ENCODE data around the gene ZNF444.
"Not testable (repeated sequence)": the region's sequence is repeated elsewhere in the genome, so short reads cannot be mapped to it uniquely, and the experiment has no call there.

The ZNF444 gene

DNA sequence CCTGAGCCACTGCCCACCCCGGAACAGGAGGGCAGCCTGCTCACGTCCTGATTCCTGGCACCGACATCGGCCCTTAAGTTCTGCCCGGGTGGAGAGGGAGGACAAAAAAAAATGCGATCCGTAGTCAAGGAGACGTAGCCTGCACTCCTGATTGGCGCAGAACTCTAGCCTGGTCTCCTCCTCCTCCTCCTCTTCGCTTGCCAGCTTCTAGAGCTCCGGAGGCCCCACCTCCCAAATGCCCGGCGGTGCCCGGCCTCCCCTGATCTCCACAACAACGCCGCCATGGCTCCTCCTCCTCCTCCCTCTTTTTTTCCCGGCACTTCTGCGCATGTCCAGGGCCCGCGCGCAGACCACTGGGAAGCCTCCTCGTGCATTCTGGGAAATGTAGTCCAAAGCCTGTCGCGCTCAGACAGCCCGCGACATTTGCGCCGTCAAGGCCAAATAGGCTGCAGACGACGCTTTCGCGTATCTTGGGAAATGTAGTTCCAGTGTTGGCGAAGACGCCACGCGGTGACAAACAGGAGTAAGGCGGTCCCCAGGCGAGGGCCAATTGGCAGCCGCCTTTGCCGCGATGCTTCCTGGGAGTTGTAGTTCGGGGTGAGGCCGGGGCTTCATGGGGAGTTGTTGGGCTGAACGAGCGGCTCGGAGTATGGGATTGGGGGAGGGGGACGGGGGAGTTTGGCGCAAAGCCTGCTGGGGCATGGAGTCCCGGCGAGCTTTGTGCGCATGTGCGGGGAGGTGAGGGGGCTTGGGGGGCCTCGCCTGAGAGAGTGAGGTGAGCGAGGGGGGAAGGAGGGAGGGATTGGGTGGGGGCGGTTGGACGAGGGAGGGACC is at the start of gene ZNF444:
ZNF444 (plus strand) TSS at position 705 of the 834 bp plus-strand sequence. CDS start 5,625 bp downstream, outside the sequence.
- DNase-seq: peak; percentile 92

DNA sequence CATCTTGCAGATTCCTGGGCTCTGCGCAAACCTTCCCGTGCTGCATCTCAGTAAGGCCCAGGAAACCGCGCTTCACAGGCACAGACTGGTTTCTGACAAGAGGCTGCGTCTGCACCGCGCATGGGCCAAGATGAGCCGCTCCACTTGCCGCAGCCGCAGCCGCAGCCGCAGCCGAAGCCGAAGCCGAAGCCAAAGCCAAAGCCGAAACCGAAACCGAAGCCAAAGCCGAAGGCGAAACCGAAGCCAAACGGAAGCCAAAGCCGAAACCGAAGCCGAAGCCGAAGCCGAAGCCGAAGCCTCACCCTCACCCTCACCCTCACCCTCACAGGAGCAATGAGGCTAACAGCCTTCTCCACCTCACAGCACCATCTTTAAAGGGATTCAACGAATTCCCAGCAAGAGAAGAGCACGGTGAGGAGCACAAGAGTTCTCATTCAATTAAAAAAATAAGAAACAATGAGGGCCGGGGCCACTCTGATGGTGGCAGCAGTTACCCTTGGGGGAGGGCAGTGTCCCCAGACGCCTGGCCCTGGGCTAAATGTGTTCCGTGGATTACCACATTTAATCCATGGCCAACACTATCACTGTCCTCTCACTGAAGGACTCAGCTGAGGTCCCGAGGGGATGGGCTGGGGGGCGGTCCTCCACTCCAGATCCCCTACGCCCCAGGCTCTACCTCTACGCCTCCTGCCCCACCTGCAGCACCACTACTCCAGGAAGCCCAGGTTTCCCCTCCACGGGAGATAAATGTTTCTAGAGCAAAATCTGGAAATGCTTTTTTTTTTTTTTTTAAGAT is 49.1 kb upstream of the ZNF444 start:
- no peak for DNase-seq

DNA sequence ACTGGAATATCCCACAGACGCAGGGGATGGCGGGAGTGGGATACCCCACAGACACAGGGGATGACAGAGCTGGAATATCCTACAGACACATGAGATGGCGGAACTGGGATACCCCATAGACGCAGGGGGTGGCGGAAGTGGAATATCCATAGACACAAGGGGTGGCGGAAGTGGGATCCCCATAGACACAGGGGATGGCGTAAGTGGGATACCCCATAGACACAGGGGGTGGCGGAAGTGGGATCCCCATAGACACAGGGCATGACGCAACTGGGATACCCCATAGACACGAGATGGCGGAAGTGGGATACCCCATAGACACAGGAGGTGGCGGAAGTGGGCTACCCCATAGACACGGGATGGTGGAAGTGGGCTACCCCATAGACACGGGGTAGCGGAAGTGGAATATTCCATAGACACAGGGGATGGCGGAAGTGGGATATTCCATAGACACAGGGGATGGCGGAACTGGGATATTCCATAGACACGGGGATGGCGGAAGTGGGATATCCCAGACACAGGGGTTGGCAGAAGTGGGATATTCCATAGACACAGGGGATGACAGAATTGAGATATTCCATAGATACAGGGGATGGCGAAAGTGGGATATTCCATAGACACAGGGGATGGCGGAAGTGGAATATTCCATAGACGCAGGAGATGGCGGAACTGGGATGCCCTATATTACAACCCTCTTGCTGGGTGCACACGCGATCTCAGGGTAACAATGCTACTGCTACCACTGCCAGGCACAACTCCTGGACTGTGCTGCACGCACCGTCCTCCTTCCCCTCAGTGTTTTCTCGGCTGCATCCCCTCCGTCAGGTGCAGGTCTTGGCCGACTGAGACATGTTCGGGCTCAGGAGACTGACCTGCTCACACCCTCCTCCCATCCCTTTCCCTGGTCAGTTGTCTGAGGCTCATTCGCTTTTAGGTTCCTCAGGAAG is 48.1 kb upstream of the ZNF444 start:
- DNase-seq: no peak

DNA sequence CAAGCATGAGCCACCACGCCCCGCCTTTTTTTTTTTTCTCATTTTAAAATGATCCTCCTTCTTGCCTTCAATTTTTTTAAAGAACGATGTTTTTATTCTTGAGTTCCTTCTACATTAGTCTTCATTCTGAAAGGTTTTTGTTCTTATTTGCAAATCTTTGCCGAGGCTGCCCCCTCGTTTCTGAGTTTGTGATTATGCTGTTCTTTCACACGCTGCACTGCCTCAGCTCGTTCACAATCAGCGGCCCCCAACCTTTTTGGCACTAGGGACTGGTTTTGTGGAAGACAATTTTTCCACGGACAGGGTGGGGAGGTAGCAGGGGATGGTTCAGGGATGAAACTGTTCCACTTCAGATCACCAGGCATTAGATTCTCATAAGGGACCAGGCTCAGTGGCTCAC is 46.6 kb upstream of the ZNF444 start:
- no peak for DNase-seq

DNA sequence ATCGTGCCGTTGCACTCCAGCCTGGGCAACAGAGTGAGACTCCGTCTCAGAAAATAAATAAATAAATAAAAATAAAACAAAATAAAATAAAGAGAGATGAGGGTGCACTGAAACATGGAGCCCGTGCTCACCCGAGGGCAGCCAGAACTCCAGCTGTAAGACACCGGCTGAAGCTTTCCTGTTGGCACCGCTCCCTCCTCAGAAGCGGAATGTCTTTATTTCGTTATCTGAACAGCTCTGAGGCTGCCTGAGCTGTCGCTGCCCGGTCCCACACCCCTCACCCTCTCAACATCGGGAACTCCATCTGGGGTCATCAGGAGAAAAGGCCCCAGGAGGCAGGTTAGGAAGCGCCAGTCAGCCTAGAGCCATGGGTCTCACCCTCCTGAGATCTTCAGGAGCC is 44.4 kb upstream of the ZNF444 start:
- no peak for DNase-seq

DNA sequence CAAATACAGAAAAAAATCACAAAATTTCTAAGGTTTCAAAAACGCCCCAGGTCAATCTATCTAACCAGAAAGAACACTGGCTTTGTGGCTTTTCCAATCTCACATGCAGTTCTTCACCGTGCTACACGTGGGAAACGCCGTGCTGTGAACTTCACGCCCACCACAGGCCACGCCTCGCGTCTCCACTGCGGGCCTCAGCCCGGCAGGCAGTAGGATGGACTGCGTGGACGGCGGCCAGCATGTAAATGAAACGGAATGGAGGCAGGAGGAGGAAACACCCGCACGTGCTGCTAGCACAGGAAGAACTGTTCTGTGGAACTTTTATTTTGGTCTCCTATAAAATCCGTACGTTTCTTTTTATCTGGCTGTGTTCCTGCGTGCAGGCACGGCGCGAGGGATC is 43.8 kb upstream of the ZNF444 start:
- no peak for DNase-seq

DNA sequence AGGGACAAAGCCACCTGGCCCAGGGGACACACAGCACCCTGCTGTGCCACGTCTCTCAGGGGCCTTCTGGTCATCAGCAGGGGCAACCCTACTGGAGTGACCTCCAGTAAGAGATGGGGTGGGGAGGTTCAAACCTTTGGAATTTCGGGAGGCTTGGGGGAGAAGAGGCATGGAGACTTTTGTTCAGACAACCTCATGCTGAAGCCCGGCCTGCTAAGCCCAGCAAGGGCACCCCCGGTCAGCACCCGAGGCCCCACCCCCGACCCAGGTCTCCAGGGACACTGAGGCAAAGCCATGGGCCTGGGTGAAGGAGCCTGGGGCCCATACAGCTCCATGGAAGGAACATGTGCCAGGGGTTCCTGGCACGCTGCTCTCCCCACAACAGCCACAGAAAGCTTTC is 43.3 kb upstream of the ZNF444 start:
- DNase-seq: no peak

DNA sequence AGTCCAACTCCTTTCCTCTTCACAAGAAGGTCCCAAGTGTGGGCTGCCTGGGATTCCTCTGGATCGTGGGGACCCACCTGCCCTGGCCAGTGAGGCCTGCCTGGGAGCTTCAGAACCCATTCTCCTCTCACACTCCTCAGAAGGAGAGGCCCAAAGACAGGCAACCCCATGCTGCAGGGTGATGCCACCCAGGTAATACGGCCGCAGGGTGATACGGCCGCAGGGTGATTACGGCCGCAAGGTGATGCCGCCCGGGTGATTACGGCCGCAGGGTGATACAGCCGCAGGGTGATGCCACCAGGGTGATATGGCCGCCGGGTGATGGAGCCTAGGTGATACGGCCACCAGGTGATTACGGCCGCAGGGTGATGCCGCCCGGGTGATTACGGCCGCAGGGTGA is 42.9 kb upstream of the ZNF444 start:
- DNase-seq: not testable (repeated sequence)

DNA sequence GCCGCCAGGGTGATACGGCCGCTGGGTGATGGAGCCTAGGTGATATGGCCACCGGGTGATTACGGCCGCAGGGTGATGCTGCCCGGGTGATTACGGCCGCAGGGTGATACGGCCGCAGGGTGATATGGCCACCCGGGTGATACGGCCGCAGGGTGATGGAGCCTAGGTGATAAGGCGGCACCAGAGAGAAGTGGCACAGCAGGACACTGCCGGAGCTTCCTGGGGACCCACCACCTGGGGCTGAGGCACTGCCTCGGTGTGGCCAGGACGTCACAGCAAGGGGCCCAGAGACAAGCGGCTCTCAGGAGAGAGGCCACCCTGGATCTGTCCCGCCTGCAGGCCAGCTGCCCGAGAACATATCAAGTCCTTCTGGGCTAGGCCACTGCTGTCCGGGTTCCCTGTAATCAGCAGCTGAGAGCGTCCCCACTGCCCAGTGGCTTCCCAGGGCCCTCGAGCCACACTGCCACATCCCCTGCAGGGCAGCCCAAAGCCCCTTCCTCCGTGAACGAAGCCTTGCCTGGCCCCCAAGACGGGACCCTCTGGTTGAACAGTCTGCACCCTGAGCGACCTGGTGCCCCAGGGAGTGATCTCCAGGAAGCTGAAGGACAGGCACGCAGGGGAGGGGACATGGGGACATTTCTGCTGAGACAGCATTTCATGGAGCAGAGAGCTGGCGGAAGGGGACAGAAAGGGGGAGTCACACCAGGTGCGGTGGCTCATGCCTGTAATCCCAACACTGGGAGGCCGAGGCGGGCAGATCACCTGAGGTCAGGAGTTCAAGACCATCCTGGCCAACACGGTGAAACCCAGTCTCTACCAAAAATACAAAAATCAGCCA is 42.1 kb upstream of the ZNF444 start:
- no peak for DNase-seq

DNA sequence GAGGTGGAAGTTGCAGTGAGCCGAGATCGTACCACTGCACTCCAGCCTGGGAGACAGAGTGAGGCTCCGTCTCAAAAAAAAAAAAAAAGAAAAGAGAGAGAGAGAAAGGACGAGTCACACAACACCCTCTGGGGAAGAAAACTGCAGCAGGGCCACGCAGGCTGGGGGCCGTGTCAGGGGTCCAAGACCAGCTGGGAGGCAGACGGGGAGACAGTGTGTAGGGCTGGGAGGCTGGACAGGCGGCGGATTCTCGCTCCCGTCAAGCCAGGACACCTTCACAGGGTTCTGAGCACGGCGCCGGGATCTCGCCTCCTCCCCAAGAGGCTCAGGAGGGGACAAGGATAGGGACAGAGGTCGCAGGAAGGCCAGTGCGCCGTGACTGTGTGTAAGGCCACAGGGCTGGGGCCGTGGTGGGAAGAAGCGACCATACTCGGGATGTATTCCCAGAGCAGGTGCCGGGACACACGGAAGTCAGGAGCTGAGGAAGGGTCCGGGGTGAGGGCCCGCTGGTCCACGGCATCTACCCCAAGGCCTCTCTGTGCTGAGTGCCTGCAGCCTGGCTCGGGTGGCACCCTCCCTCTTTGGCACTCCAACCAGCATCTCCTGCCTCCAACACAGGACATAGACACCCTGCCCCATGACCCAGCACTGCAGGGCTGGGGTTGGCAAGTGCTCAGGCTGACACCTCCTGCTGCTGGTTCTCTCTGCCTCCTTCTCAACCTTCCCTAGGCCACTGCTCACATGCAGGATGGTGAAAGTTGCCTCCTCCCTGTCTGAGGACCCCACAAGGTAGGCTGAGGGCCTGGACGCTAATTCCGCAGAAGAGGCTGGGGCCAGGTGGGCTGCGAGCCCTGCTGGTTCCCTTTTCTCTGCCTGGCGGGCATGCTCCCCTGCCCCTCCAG is 41.2 kb upstream of the ZNF444 start:
- DNase-seq: no peak

DNA sequence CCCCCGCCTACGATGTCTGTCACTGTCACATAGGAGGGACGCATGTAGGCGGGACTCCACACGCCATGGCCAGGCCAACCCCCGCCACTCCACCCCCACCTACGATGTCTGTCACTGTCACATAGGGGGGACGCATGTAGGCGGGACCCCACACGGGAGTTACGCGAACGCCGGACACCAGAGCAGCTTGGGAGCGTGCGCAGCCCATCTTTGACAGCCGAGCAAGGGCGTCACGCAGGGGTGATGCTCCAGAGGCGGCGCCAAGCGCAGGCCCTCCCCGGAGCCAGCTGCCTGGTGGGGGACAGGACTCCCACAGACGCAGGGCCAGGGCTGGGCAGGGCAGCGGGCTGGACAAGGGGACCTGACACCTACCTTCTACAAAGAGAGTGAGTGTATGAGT is 40.0 kb upstream of the ZNF444 start:
- no peak for DNase-seq

DNA sequence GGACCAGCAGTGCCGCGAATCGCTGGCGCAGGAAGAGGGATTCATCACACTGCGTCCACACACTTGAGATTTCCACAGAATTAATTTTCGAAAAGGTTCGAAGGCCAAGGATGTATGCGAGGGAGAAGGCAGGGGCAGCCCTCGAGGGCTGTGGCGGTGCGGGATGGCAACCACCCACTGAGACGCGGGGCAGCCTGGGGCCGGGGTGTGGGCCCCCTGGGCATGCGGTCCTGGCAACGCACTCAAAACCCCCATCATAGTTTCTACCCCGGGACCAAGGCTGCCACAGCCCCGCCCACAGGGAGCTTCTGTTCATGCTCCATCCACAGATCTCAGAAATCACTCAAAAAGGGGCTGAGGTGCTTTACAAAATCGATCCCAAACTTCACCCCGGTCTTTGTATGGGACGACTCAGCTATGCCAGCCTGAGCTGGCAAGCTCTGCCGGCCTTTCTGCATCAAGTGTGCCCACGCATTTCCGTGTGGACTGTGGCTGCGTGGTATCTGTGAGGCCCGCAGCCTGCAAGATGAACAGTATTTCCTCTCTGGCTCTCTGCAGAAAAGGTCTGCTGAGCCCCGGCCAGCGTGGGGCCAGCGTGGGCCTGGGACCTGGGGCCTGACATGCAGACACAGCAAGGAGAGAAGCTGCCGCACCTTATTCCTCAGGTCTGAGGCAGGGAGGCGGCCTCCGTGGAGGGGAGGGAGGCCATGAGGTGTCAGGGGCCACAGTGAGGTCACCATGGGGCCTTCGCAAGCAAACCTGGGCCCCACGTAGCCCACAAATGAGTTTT is 39.1 kb upstream of the ZNF444 start:
- no peak for DNase-seq

DNA sequence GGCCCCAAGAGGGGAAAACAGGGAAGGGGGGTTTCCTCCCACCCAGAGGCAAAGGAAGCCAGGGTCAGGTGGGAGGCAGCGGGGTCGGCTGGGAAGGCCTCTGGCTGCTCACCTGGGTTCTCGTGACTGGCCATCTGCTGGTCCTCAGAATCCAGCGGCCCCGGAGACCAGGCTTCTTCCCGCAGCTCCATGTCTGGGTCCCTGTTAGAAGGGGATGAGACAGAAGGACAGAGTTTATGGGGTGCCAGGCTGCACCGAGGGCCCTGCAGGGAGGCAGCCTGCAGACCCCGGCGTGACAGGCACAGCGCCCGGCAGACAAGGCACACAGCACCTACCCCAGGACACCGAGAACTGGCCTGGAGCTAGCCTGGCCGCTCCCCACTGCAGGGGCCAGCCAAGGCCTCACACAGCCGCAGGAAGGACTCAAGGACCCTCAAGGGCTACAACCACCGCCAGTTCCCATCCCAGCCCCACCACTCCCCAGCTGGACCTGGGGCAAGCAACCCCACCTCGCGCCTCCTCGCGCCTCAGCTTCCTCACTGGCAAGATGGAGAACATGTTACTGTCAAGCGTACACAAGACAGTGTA is 38.0 kb upstream of the ZNF444 start:
- DNase-seq: no peak

DNA sequence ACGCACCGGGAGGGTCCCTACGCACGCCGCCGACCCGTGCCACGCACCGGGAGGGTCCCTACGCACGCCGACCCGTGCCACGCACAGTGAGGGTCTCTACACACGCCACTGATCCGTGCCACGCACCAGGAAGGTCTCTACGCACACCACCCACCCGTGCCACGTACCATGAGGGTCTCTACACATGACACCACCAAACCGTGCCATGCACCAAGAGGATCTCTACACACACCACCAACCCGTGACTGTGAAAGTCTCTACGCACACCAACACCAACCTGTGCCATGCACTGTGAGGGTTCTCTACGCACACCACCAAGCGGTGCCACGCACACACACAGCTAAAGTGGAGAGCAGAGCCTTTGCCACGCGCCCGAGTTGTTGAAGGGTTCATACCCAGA is 36.7 kb upstream of the ZNF444 start:
- no peak for DNase-seq

DNA sequence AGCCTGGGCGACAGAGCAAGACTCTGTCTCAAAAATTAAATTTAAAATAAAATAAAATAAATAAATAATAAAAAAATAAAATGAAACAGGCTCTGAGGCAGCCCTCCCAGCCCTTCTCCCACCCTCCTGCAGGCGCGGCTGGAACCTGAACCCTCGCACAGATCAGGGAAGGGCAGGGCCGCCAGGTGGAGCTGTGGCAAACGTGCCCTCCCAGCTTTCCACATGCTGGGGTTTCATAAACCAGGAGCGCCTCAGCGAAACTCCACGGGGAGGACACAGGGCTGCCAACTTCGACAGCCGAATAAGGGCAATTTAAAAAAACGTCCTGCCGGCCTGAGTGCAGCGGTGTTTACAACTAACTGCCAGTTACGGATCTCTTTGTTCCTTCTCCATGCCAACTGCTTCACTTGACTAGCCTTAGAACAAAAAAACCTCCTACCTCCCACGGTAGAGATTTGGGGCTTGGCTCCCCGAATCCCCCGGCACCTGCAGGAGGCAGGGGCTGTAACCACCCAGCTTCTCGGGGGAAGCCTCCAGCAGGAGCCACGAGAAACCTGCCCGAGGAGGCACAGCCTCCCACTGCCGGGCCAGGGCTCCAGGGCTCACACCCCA is 35.9 kb upstream of the ZNF444 start:
- no peak for DNase-seq

DNA sequence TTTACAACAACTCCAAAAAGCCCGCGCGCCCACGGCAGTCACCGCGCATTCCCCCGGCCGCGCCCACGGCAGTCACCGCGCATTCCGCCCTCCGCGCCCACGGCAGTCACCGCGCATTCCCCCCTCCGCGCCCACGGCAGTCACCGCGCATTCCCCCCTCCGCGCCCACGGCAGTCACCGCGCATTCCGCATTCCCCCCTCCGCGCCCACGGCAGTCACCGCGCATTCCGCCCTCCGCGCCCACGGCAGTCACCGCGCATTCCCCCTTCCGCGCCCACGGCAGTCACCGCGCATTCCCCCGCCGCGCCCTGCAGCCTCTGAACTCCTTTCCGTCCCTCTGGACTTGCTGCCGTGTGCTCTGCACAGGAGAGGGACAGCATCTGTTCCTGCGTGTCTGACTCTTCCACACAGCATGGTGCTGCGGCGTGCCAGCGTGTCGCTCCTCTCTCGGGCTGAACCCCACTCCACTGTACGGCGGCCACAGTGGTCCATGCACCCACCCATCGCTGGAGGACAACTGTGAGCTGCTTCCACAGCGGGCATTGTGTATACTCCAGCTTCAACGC is 35.2 kb upstream of the ZNF444 start:
- DNase-seq: not testable (repeated sequence)

DNA sequence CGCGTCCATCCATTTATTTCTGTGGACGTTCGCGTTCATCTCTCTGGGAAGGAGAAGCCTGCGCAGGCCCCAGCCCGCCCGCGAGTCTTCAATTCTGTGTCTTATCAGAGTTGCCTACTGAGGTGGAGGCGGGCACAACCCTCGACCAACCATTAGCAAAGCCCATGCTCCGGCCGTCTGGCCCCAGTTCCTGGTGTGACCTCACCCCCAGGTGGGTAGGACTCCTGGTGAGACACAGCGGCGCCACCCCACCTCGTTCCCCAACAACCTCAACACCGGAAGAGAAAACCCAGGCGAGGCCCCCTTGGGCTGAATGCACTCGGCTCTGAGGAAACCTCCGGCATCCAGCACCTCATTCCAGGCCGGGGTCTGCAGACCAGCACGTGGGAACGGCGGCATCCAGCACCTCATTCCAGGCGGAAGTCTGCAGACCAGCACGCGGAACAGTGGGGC is 34.7 kb upstream of the ZNF444 start:
- DNase-seq: no peak

DNA sequence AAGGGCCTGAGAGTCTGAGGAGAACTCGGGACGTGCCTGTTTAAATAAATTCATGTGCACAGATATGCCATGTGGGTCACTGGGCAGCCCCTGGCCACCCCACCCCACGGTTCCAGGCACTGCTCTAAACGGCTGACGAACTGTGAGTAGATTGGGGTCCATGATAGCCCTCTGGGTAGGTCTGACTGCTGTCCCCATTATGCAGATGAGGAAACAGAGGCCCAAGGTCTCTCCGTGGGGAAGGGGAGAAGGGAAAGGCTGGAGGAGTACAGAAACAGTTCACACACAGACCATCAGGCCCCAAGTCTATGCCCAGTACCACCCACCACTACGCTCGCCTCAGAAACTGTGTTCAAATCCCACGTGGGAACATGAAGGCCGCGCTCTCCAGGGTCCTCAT is 34.1 kb upstream of the ZNF444 start:
- DNase-seq: no peak

All from SHP77 treated with DMSO at 0.1 percent for 48 hours (cell line).